Kidney (tissue), 14 donors: ENCODE results near the gene CLEC7A. TPM values are rescaled to one million over a fixed set of nuclear protein-coding genes. Genes with fewer than 3 reads are reported as not detected.

Experiments
- DNase-seq, 5 donors: peaks; one replicate each; pipeline ENCODE4 v3.0.0-alpha.2; 2013 to 2020
- FAIRE-seq: peaks from 2 replicates; lab custom pipeline; 2012; peaks lifted over from hg19 to GRCh38; lab: Jason Lieb, UNC
- H3K27ac ChIP-seq, 2 donors: one replicate each; pipeline ENCODE4 v1.7.0; 2013; ENCODE audit warnings: low read depth in 2 of 2, low read length in 2 of 2, inconsistent platforms in 1 of 2
- H3K27me3 ChIP-seq: one replicate; pipeline ENCODE4 v1.7.1; 2013; ENCODE audit warnings: low read length, inconsistent platforms; ENCODE audit not compliant: control insufficient read depth, insufficient read depth
- H3K36me3 ChIP-seq, 3 donors: one replicate each; pipeline versions ENCODE4 v1.7.0 to v1.7.1; 2013; ENCODE audit warnings: low read length in 3 of 3, control low read depth in 1 of 3, inconsistent platforms in 1 of 3; ENCODE audit not compliant: insufficient read depth in 3 of 3, control insufficient read depth in 2 of 3
- H3K4me1 ChIP-seq, 3 donors: one replicate each; pipeline versions ENCODE4 v1.7.0 to v1.7.1; 2013; ENCODE audit warnings: low read length in 3 of 3, inconsistent platforms in 1 of 3, low read depth in 1 of 3; ENCODE audit not compliant: control insufficient read depth in 2 of 3, insufficient read depth in 2 of 3
- H3K4me3 ChIP-seq, 3 donors: one replicate each; pipeline versions ENCODE4 v1.7.0 to v1.8.1; 2013; ENCODE audit warnings: low read length in 3 of 3, control low read depth in 1 of 3, inconsistent platforms in 1 of 3
- H3K9ac ChIP-seq, 3 donors: one replicate each; pipeline versions ENCODE4 v1.7.0 to v1.7.1; 2013; ENCODE audit warnings: low read length in 3 of 3, control low read depth in 1 of 3, inconsistent platforms in 1 of 3
- H3K9me3 ChIP-seq, 3 donors: one replicate each; pipeline versions ENCODE4 v1.7.0 to v1.7.1; 2013; ENCODE audit warnings: low read length in 3 of 3, control low read depth in 1 of 3, inconsistent platforms in 1 of 3; ENCODE audit not compliant: control insufficient read depth in 2 of 3, insufficient read depth in 1 of 3
- CTCF ChIP-seq: IDR thresholded peaks from 3 replicates; pipeline ENCODE4 v1.5.1; 2012; ENCODE audit warnings: mild to moderate bottlenecking, moderate library complexity, borderline replicate concordance; ENCODE audit not compliant: insufficient read depth; ENCODE audit errors: extremely low read depth
- intact Hi-C: fragments of 100-400 bp; cut with DNase I; formaldehyde crosslinking; loops from one replicate; pipeline ENCODE4 v1.11.1; 2022
- polyA plus RNA-seq: library from polyadenylated mRNA; stranded (reverse); fragments of 350-450 nt; fragmentation: Illumina TruSeq; extraction: RNeasy Lipid Tissue Mini Kit (QIAGEN cat#74804); gene quantifications from one replicate; pipeline ENCODE4 v1.2.3, GENCODE V29; 2014; ENCODE audit warnings: low read depth, low replicate concordance; ENCODE audit not compliant: insufficient read depth
- total RNA-seq: library from RNA; stranded (reverse); fragmentation: NEBNext Ultra II Directional; extraction: Animal tissue kit (Norgen Biotek cat#: 25700); gene quantifications from one replicate; pipeline ENCODE4 v1.2.1, GENCODE V29; 2021
- donor health status: control.
- donor health status: control.
- donor health status: control.
- donor health status: control.
- donor health status: control.
- donor health status: DM: yes; HTN: yes; CAD: no.
- donor health status: Normal renal cell carcinoma (clear cell type).

The CLEC7A gene
- total and polyA plus RNA-seq, 2 donors from 2014 or later = 0.43 to 20.0 TPM

- intact Hi-C loops = no loop called here
- no peak overlapping the region for H3K4me3 ChIP-seq
- H3K27ac ChIP-seq = no peak overlapping the region
- no peaks in the 10 kb centered on the region for H3K9me3 ChIP-seq
- H3K4me1 ChIP-seq = no peaks in the 10 kb centered on the region
- H3K9ac ChIP-seq = no peak overlapping the region
- DNase-seq (peak in 1 of 5 donors; percentile 73), FAIRE-seq (no peak)
- H3K27me3 ChIP-seq = no peaks in the 10 kb centered on the region
- no peak for TF ChIP-seq CTCF
- no peaks in the 10 kb centered on the region for H3K36me3 ChIP-seq
Observed at GRCh38 chr12:10111451-10111850, 18.5 kb downstream of the CLEC7A start.

- no peaks in the 10 kb centered on the region for H3K4me1 ChIP-seq
- DNase-seq = no peak
- no peak for TF ChIP-seq CTCF
- H3K9me3 ChIP-seq = no peaks in the 10 kb centered on the region
- H3K4me3 ChIP-seq = no peak overlapping the region
- no peaks in the 10 kb centered on the region for H3K36me3 ChIP-seq
- no peak for FAIRE-seq
- H3K9ac ChIP-seq = no peak overlapping the region
- H3K27me3 ChIP-seq = no peaks in the 10 kb centered on the region
- intact Hi-C loops = no loop called here
- H3K27ac ChIP-seq = no peak overlapping the region
Observed at GRCh38 chr12:10110256-10110844, 19.6 kb downstream of the CLEC7A start.

GRCh38 chr12:10102322-10102721 is 27.7 kb downstream of the CLEC7A start:
- H3K9ac ChIP-seq = no peak overlapping the region
- no peak for TF ChIP-seq CTCF
- intact Hi-C loops = no loop called here
- H3K4me3 ChIP-seq = no peak overlapping the region
- H3K9me3 ChIP-seq = no peaks in the 10 kb centered on the region
- H3K4me1 ChIP-seq = peaks cover 0 to 6% (median 3%) of the 10 kb centered on the region in 3 donors
- FAIRE-seq (no peak), DNase-seq (peak in 1 of 5 donors; percentile 24)
- H3K27ac ChIP-seq = no peak overlapping the region
- H3K36me3 ChIP-seq = no peaks in the 10 kb centered on the region
- no peaks in the 10 kb centered on the region for H3K27me3 ChIP-seq
